Measurements from ENCODE around the gene PDXK. TPM values are rescaled to one million over a fixed set of nuclear protein-coding genes. Genes with fewer than 3 reads are reported as not detected.

The PDXK gene
- total and polyA plus RNA-seq, 2 of the 13 experiments (the other 11 are each of a cell fraction or from before 2014, with no cell fraction given) = 114 to 184 TPM

- TF ChIP-seq ZSCAN22 (CRISPR knock-in tag; IDR thresholded peaks at IDR 0.05) (no peak), JDP2 (CRISPR knock-in tag; IDR thresholded peaks at IDR 0.05; ENCODE audit: borderline replicate concordance) (no peak), HOXA5 (CRISPR knock-in tag; IDR thresholded peaks at IDR 0.05) (no peak), ARNTL (CRISPR knock-in tag; IDR thresholded peaks at IDR 0.05) (no peak), PATZ1 (CRISPR knock-in tag; IDR thresholded peaks at IDR 0.05) (peak; percentile 65), FOXA1 (IDR thresholded peaks at IDR 0.05) (no peak), FOXA1 (CRISPR knock-in tag; IDR thresholded peaks at IDR 0.05) (no peak), ZBTB3 (CRISPR knock-in tag; IDR thresholded peaks at IDR 0.05; ENCODE audit: borderline replicate concordance, low read depth) (no peak), FOXM1 (CRISPR knock-in tag; IDR thresholded peaks at IDR 0.05) (no peak), MIXL1 (CRISPR knock-in tag; IDR thresholded peaks at IDR 0.05) (no peak), ESRRA (CRISPR knock-in tag; IDR thresholded peaks at IDR 0.05; ENCODE audit: low read depth) (peak; percentile 83; the same call in 1 of the 2 replicates), ZNF160 (CRISPR knock-in tag; IDR thresholded peaks at IDR 0.05) (no peak), ZNF687 (CRISPR knock-in tag; IDR thresholded peaks at IDR 0.05) (peak; percentile 86), SATB2 (CRISPR knock-in tag; IDR thresholded peaks at IDR 0.05) (no peak), ZBTB25 (CRISPR knock-in tag; IDR thresholded peaks at IDR 0.05) (no peak), SMAD1 (CRISPR knock-in tag; IDR thresholded peaks at IDR 0.05; ENCODE audit: borderline replicate concordance, low read depth) (no peak), TSC22D2 (CRISPR knock-in tag; IDR thresholded peaks at IDR 0.05; ENCODE audit: borderline replicate concordance) (no peak), GATA4 (IDR thresholded peaks at IDR 0.05; ENCODE audit: borderline replicate concordance, low read depth) (no peak), ARNT2 (CRISPR knock-in tag; IDR thresholded peaks at IDR 0.05; ENCODE audit: low read depth) (no peak), NFYB (CRISPR knock-in tag; IDR thresholded peaks at IDR 0.05) (no peak), ZNF598 (CRISPR knock-in tag; IDR thresholded peaks at IDR 0.05; ENCODE audit: borderline replicate concordance) (no peak), ZNF607 (CRISPR knock-in tag; IDR thresholded peaks at IDR 0.05; ENCODE audit: borderline replicate concordance) (no peak)
Observed at GRCh38 chr21:43731476-43731875, 12.5 kb downstream of the PDXK start (continued).

All from HepG2 (cell line).